GM12878 (cell line): ENCODE data around the gene ACER3. TPM values are rescaled to one million over a fixed set of nuclear protein-coding genes. Genes with fewer than 3 reads are reported as not detected.

Experiments
- ATAC-seq: fragments of 200-7000 bp; cut with Tn5 transposase; 3 replicates; pipeline ENCODE4 v1.9.1; 2020; ENCODE audit warnings: mild to moderate bottlenecking, moderate library complexity
- BruUV-seq: library from RNA; stranded (reverse); fragments of 400-500 nt; replicated peaks from 2 replicates; lab custom pipeline; 2021; lab: Mats Ljungman, UMichigan
- CTCF ChIA-PET: fragments of 300-600 bp; sonication (Branson Sonifier 250); formaldehyde crosslinking; extraction: SDS; loops from one replicate; lab custom pipeline; 2021; ENCODE audit warnings: inconsistent platforms; lab: Yijun Ruan, JAX
- POLR2A ChIA-PET: fragments of 350-600 bp; formaldehyde crosslinking; extraction: SDS; loops from one replicate; lab custom pipeline; 2021; ENCODE audit warnings: inconsistent platforms; lab: Charles Lee
- RAD21 ChIA-PET: fragments of 300-600 bp; sonication (Branson Sonifier 250); formaldehyde crosslinking; loops from one replicate; lab custom pipeline; 2023; ENCODE audit warnings: antibody characterized with exemption; ENCODE audit not compliant: unreplicated experiment; lab: Charles Lee
- SMC1A ChIA-PET: fragments of 300-600 bp; sonication (Branson Sonifier 250); formaldehyde crosslinking; loops from one replicate; lab custom pipeline; 2023; ENCODE audit not compliant: unreplicated experiment, uncharacterized antibody; lab: Charles Lee
- DNase-seq: peaks from one replicate; pipeline ENCODE4 v3.0.0-alpha.2; 2011; ENCODE audit warnings: low read depth, low spot score
- FAIRE-seq: peaks from 3 replicates; lab custom pipeline; 2011; peaks lifted over from hg19 to GRCh38; lab: Jason Lieb, UNC
- H2AFZ ChIP-seq: 2 replicates; pipeline ENCODE4 v1.6.0; 2011; ENCODE audit warnings: low read depth, low read length, control low read depth; ENCODE audit not compliant: control insufficient read depth
- H3K27ac ChIP-seq: 2 replicates; pipeline ENCODE4 v1.5.1; 2011; ENCODE audit warnings: control low read depth; ENCODE audit not compliant: control insufficient read depth, insufficient read depth
- H3K27me3 ChIP-seq, 2 experiments: replicated peaks in 1 of 2; 2 replicates each; pipeline versions ENCODE4 v1.6.0 to v1.6.1; 2011; ENCODE audit warnings: low read length in 1 of 2; ENCODE audit not compliant: control insufficient read depth in 2 of 2, insufficient read depth in 2 of 2
- H3K36me3 ChIP-seq, 2 experiments: 2 replicates each; pipeline ENCODE4 v1.5.1; 2011; ENCODE audit warnings: low read length in 1 of 2; ENCODE audit not compliant: control insufficient read depth in 2 of 2, insufficient read depth in 2 of 2
- H3K4me1 ChIP-seq: 2 replicates; pipeline ENCODE4 v1.6.1; 2011; ENCODE audit warnings: mild to moderate bottlenecking, low read length, moderate library complexity, mixed read lengths; ENCODE audit not compliant: control insufficient read depth, insufficient read depth
- H3K4me2 ChIP-seq: 2 replicates; pipeline ENCODE4 v1.6.0; 2011; ENCODE audit warnings: control low read depth; ENCODE audit not compliant: control insufficient read depth, insufficient read depth
- H3K4me3 ChIP-seq: fragments of 200-600 bp; sonication (generic); 2 replicates; pipeline ENCODE4 v1.5.1; 2016
- H3K79me2 ChIP-seq: 2 replicates; pipeline ENCODE4 v1.6.0; 2011; ENCODE audit warnings: low read length; ENCODE audit not compliant: control insufficient read depth, insufficient read depth
- H3K9ac ChIP-seq: 2 replicates; pipeline ENCODE4 v1.8.0; 2011; ENCODE audit warnings: low read length, control low read depth, mixed read lengths; ENCODE audit not compliant: control insufficient read depth, insufficient read depth
- H3K9me3 ChIP-seq: replicated peaks from 3 replicates; pipeline ENCODE4 v1.5.1; 2011; ENCODE audit warnings: mild to moderate bottlenecking, low read length; ENCODE audit not compliant: control insufficient read depth, insufficient read depth
- H4K20me1 ChIP-seq: 2 replicates; pipeline ENCODE4 v1.6.0; 2011; ENCODE audit not compliant: control insufficient read depth, insufficient read depth
- BMI1 ChIP-seq: fragments of 450-650 bp; IDR thresholded peaks from 2 replicates; pipeline ENCODE4 v1.6.1; 2016; ENCODE audit warnings: mild to moderate bottlenecking, moderate library complexity, borderline replicate concordance
- FOXK2 ChIP-seq: fragments of 450-650 bp; IDR thresholded peaks from 2 replicates; pipeline ENCODE4 v1.6.1; 2017; ENCODE audit warnings: mild to moderate bottlenecking, moderate library complexity
- GABPA ChIP-seq: IDR thresholded peaks from 2 replicates; pipeline ENCODE4 v1.6.1; 2014; ENCODE audit warnings: antibody characterized with exemption, low read depth, mild to moderate bottlenecking, inconsistent platforms
- HCFC1 ChIP-seq: fragments of 150-350 bp; IDR thresholded peaks from 2 replicates; pipeline ENCODE4 v1.6.1; 2014; ENCODE audit warnings: low read length
- KDM1A ChIP-seq: fragments of 200-600 bp; sonication (generic); IDR thresholded peaks from 2 replicates; pipeline ENCODE4 v1.6.1; 2016; ENCODE audit warnings: borderline replicate concordance
- RELA ChIP-seq: fragments of 450-650 bp; IDR thresholded peaks from 2 replicates; pipeline ENCODE4 v1.8.0; 2014; ENCODE audit warnings: borderline replicate concordance; ENCODE audit not compliant: partially characterized antibody
- in situ Hi-C: fragments of 300-500 bp; cut with MboI; formaldehyde crosslinking; loops from 9 replicates; pipeline ENCODE4 v1.14.3; 2018; ENCODE audit warnings: mixed read lengths
- intact Hi-C: fragments of 100-400 bp; cut with micrococcal nuclease; formaldehyde crosslinking; loops from one replicate; pipeline ENCODE4 v1.14.2; 2022; ENCODE audit not compliant: unreplicated experiment
- polyA plus RNA-seq, 11 experiments: library from polyadenylated mRNA; depleted of rRNA in 4 of 11; unstranded in 6 of 11; stranded (reverse) in 5 of 11; fragments of >200 nt; fragmentation: Nextera tagmentation in 4 of 11; fragmentation: Illumina TruSeq in 1 of 11; extraction: Ambion mirVana in 4 of 11; extraction: Trizol in 1 of 11; gene quantifications; 1 replicate in 1 of 11; 2 replicates in 10 of 11; pipeline versions ENCODE4 v1.2.1 to v1.2.3, GENCODE V29; 2011 to 2016; ENCODE audit warnings: inconsistent platforms in 2 of 11, missing spikeins in 2 of 11, low read depth in 1 of 11
- total RNA-seq, 4 experiments: library from RNA; depleted of rRNA in 3 of 4; stranded (reverse); fragments of >200 nt in 3 of 4; fragmentation: Illumina TruSeq in 1 of 4; extraction: Trizol in 1 of 4; gene quantifications; 2 replicates each; pipeline versions ENCODE4 v1.2.1 to v1.2.3, GENCODE V29; 2013 to 2021
- TF ChIP-seq, protein P1 (sequence below): fragments of 450-650 bp; IDR thresholded peaks from 2 replicates; pipeline ENCODE4 v1.6.1; 2016; ENCODE audit warnings: mild to moderate bottlenecking
- TF ChIP-seq, protein P2 (sequence below): fragments of 450-650 bp; IDR thresholded peaks from 2 replicates; pipeline ENCODE4 v1.6.1; 2017; ENCODE audit warnings: mild to moderate bottlenecking
- TF ChIP-seq, protein P3 (sequence below): fragments of 450-650 bp; IDR thresholded peaks from 2 replicates; pipeline ENCODE4 v1.6.1; 2017; ENCODE audit warnings: borderline replicate concordance

The ACER3 gene
- total and polyA plus RNA-seq, 10 of the 15 experiments (the other 5 are each of a cell fraction or from before 2014, with no cell fraction given): 2.8 to 17.4 (median 10.3) TPM

DNA sequence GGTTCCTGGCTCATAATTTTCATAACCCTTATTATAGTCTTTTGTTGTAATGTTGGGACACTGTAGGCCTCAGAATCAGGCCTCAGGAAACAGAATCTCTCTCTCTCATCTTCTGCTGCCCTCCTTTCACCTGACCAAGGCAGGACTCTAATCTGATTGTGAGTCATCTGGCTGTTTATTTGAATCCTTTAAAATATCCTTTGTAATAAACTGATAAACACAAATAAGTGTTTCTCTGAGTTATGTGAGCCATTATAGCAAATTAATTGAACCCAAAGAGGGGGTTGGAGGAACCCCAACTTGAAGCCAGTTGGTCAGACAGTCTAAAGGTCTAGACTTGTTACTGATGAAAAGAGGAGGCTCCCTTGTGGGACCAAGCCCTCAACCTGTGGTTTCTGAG, 30.6 kb downstream of the ACER3 start:
- CTCF ChIA-PET: interaction anchor here (1.2 to 3.3 kb wide), 2 partner anchors 14 to 28 kb away, joined by 3 to 19 read pairs; no protein-coding TSS in a partner anchor
- ATAC-seq (no peak), DNase-seq (no peak), FAIRE-seq (no peak)
- H3K9me3 ChIP-seq: no peaks in the 10 kb centered on the region
- no peaks in the 10 kb centered on the region for H3K27me3 ChIP-seq
- H3K36me3 ChIP-seq: no peaks in the 10 kb centered on the region
- H2AFZ ChIP-seq: no peak overlapping the region
- BruUV-seq: no TSS peak
- SMC1A ChIA-PET: interaction anchor here (1.3 kb wide), 1 partner anchor 27 kb away, joined by 4 read pairs; no protein-coding TSS in a partner anchor
- no peak overlapping the region for H3K4me2 ChIP-seq
- H3K27ac ChIP-seq: no peak overlapping the region
- RAD21 ChIA-PET: no interaction called here
- intact Hi-C loops: no loop called here
- no peaks in the 10 kb centered on the region for H3K4me1 ChIP-seq
- H3K4me3 ChIP-seq: no peak overlapping the region
- POLR2A ChIA-PET: no interaction called here
- in situ Hi-C loops: no loop called here
- H4K20me1 ChIP-seq: no peaks in the 10 kb centered on the region
- H3K79me2 ChIP-seq: no peaks in the 10 kb centered on the region
- TF ChIP-seq BMI1 (no peak), RELA (no peak), FOXK2 (no peak), HCFC1 (no peak), KDM1A (no peak), GABPA (no peak)
- TF ChIP-seq, protein P1, sequence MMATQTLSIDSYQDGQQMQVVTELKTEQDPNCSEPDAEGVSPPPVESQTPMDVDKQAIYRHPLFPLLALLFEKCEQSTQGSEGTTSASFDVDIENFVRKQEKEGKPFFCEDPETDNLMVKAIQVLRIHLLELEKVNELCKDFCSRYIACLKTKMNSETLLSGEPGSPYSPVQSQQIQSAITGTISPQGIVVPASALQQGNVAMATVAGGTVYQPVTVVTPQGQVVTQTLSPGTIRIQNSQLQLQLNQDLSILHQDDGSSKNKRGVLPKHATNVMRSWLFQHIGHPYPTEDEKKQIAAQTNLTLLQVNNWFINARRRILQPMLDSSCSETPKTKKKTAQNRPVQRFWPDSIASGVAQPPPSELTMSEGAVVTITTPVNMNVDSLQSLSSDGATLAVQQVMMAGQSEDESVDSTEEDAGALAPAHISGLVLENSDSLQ: no peak
- TF ChIP-seq, protein P2, sequence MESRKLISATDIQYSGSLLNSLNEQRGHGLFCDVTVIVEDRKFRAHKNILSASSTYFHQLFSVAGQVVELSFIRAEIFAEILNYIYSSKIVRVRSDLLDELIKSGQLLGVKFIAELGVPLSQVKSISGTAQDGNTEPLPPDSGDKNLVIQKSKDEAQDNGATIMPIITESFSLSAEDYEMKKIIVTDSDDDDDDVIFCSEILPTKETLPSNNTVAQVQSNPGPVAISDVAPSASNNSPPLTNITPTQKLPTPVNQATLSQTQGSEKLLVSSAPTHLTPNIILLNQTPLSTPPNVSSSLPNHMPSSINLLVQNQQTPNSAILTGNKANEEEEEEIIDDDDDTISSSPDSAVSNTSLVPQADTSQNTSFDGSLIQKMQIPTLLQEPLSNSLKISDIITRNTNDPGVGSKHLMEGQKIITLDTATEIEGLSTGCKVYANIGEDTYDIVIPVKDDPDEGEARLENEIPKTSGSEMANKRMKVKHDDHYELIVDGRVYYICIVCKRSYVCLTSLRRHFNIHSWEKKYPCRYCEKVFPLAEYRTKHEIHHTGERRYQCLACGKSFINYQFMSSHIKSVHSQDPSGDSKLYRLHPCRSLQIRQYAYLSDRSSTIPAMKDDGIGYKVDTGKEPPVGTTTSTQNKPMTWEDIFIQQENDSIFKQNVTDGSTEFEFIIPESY: no peak
- TF ChIP-seq, protein P3, sequence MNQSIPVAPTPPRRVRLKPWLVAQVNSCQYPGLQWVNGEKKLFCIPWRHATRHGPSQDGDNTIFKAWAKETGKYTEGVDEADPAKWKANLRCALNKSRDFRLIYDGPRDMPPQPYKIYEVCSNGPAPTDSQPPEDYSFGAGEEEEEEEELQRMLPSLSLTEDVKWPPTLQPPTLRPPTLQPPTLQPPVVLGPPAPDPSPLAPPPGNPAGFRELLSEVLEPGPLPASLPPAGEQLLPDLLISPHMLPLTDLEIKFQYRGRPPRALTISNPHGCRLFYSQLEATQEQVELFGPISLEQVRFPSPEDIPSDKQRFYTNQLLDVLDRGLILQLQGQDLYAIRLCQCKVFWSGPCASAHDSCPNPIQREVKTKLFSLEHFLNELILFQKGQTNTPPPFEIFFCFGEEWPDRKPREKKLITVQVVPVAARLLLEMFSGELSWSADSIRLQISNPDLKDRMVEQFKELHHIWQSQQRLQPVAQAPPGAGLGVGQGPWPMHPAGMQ: no peak
- no peak overlapping the region for H3K9ac ChIP-seq
